Tibial nerve (tissue), 4 donors: ENCODE results near the gene CCDC27. TPM values are rescaled to one million over a fixed set of nuclear protein-coding genes. Genes with fewer than 3 reads are reported as not detected.
"Not testable (repeated sequence)": the region's sequence is repeated elsewhere in the genome, so short reads cannot be mapped to it uniquely, and the experiment has no call there.

Experiments
- DNase-seq, 2 donors: peaks; one replicate each; pipeline ENCODE4 v3.0.0-alpha.2; 2019; ENCODE audit warnings: low spot score in 2 of 2
- H3K27ac ChIP-seq, 4 donors: fragments of 200-600 bp; sonication (generic) in 3 of 4; one replicate each; pipeline ENCODE4 v1.5.1; 2017 to 2019; ENCODE audit warnings: mild to moderate bottlenecking in 1 of 4
- H3K27me3 ChIP-seq, 2 donors: fragments of 200-600 bp; sonication (generic) in 1 of 2; one replicate each; pipeline versions ENCODE4 v1.5.1 to v1.6.0; 2017 to 2019
- H3K36me3 ChIP-seq, 3 donors: fragments of 200-600 bp; sonication (generic); one replicate each; pipeline ENCODE4 v1.5.1; 2018 to 2019
- H3K4me1 ChIP-seq, 4 donors: fragments of 200-600 bp; sonication (generic) in 3 of 4; one replicate each; pipeline ENCODE4 v1.5.1; 2017 to 2019
- H3K4me3 ChIP-seq, 4 donors: fragments of 200-600 bp; sonication (generic) in 3 of 4; one replicate each; pipeline ENCODE4 v1.5.1; 2017 to 2019; ENCODE audit warnings: mild to moderate bottlenecking in 1 of 4, moderate library complexity in 1 of 4
- H3K9me3 ChIP-seq, 4 donors: fragments of 200-600 bp; sonication (generic) in 3 of 4; one replicate each; pipeline ENCODE4 v1.5.1; 2017 to 2019
- CTCF ChIP-seq, 5 experiments: fragments of 200-600 bp in 3 of 5; fragments of 450-650 bp in 2 of 5; sonication (generic) in 3 of 5; IDR thresholded peaks; one replicate each; pipeline ENCODE4 v1.5.1; 2016 to 2019; ENCODE audit warnings: antibody characterized with exemption in 5 of 5, mild to moderate bottlenecking in 3 of 5, moderate library complexity in 2 of 5
- EP300 ChIP-seq, 2 donors: sonication (generic); formaldehyde crosslinking; IDR thresholded peaks; one replicate each; pipeline ENCODE4 v1.6.1; 2017; ENCODE audit warnings: antibody characterized with exemption in 2 of 2, mild to moderate bottlenecking in 1 of 2
- POLR2A ChIP-seq, 2 donors: fragments of 450-650 bp; IDR thresholded peaks; one replicate each; pipeline ENCODE4 v1.6.1; 2017; ENCODE audit warnings: antibody characterized with exemption in 2 of 2, mild to moderate bottlenecking in 2 of 2, moderate library complexity in 2 of 2
- WGBS, 2 donors: methylation state at CpG; one replicate each; pipeline ENCODE4 v1.1.5; 2018; 5-methylcytosine and 5-hydroxymethylcytosine counted together
- total RNA-seq, 4 donors: library from RNA; depleted of rRNA; stranded (reverse); fragments of >200 nt; gene quantifications; one replicate each; pipeline ENCODE4 v1.1.0, GENCODE V29; 2016

CCDC27 gene
- total RNA-seq, 4 donors from 2014 or later = not detected

DNA sequence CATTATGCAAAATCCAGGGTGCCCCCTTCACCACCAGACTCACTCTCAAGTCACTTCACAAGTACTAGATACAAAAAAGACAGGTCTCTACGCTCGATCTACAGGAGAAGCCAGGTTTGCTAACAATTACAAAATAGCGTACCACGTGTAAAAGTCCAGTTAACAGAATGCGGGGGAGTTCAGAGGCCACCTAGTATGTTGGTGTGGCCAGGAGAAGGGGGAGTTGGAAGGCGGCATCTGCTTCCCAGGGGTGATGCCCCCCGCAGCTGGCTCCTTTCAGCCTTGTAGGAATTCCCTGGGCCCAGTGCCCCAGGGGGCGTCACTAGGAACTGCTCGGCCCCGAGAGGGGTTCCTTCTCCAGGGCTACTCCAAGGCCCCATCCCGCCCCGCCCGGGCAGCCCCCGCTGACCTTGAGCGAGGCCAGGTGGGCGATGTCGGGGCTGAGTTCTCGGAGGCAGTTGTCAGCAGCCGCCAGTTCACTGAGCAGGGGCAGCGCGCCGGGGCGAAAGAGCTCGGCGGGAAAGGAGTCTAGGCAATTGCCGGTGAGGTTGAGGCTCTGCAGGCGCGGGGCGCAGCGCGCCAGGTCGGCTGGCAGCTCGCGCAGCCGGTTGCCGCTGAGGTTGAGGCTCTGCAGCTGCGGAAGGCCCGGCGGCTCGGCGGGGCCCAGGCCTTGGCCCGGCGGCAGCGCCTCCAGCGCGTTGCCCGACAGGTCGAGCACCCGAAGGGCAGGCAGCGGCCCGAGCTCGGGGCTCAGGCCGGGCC is 43.4 kb downstream of the CCDC27 start:
- no peak for TF ChIP-seq EP300 (IDR thresholded peaks at IDR 0.05)
- TF ChIP-seq POLR2A (IDR thresholded peaks at IDR 0.05) = no peak
- no peak for TF ChIP-seq CTCF (IDR thresholded peaks at IDR 0.05)
- Histone ChIP-seq H3K36me3 (peaks cover 0 to 2% (median 0%) of the 10 kb centered on the region in 3 donors), H3K27ac (peak overlapping the region in 2 of 4 donors; percentile 67 to 73), H3K27me3 (no peaks in the 10 kb centered on the region), H3K4me1 (peaks cover 5 to 52% (median 25%) of the 10 kb centered on the region in 4 donors), H3K4me3 (peak overlapping the region; percentile 70 to 92 (median 82)), H3K9me3 (no peaks in the 10 kb centered on the region)
- 13 to 15% methylated on average over 18 to 20 of the region's 53 CpGs for WGBS, 2 donors
- DNase-seq = no peak

GRCh38 chr1:3796215-3797061 is 44.2 kb downstream of the CCDC27 start, which contains the start of gene LRRC47:
Gene LRRC47, minus strand, starts transcription at chr1:3796498. Its CDS starts 22 bp downstream, at chr1:3796476.
- TF ChIP-seq EP300 (IDR thresholded peaks at IDR 0.05) = peak; percentile 81 to 89
- TF ChIP-seq CTCF (IDR thresholded peaks at IDR 0.05) = peak in 1 of 5 experiments; percentile 25
- TF ChIP-seq POLR2A (IDR thresholded peaks at IDR 0.05) = peak; percentile 23 to 54
- H3K9me3 ChIP-seq = no peaks in the 10 kb centered on the region
- peak within 1 kb of the TSS in 3 of 4 donors; percentile 36 to 73 (median 67) for H3K27ac ChIP-seq
- peaks cover 5 to 48% (median 25%) of the 10 kb centered on the region in 4 donors for H3K4me1 ChIP-seq
- no peaks in the 10 kb centered on the region for H3K36me3 ChIP-seq
- H3K27me3 ChIP-seq = peaks cover 0 to 4% of the 10 kb centered on the region in 2 donors
- peak within 1 kb of the TSS; percentile 70 to 92 (median 82) for H3K4me3 ChIP-seq
- DNase-seq = peak; percentile 85 to 87
- WGBS, 2 donors = 4 to 6% methylated on average over 26 to 54 of the region's 60 CpGs

DNA sequence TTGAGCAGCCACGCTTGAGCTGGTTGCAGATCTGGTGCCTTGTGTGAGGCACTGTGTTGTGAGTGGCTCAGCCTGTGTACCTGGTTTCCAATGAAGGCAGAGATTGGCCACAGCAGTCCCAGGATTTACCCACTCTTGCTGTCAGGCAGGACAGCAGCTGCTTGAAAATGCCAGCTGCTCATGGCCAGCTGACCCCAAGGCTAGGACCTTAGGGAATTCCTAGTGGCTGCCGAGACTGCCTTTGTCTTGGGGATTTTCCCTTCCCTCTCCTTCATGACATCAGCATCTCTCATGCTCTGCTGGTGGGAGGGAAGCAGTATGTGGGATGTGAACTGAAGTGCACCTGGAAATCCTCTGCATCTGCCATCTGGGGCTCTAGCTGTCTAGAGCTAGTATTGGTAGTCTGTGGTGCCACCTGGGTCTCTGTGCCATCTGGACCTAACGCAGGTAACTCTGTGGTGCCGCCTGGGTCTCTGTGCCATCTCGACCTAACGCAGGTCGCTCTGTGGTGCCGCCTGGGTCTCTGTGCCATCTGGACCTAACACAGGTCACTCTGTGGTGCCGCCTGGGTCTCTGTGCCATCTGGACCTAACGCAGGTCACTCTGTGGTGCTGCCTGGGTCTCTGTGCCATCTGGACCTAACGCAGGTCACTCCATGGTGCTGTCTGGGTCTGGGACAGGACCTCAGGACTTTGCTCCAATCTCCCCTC is 47.9 kb downstream of the CCDC27 start:
- H3K4me1 ChIP-seq = peaks cover 2 to 20% (median 14%) of the 10 kb centered on the region in 4 donors
- H3K27me3 ChIP-seq = peaks cover 0 to 8% of the 10 kb centered on the region in 2 donors
- 73 to 78% methylated on average over 6 to 11 of the region's 11 CpGs for WGBS, 2 donors
- no peaks in the 10 kb centered on the region for H3K36me3 ChIP-seq
- no peak for DNase-seq
- no peak overlapping the region for H3K27ac ChIP-seq
- no peak for TF ChIP-seq POLR2A (IDR thresholded peaks at IDR 0.05)
- no peak for TF ChIP-seq EP300 (IDR thresholded peaks at IDR 0.05)
- TF ChIP-seq CTCF (IDR thresholded peaks at IDR 0.05) = no peak
- H3K9me3 ChIP-seq = no peaks in the 10 kb centered on the region
- H3K4me3 ChIP-seq = no peak overlapping the region

GRCh38 chr1:3800795-3801194 is 48.5 kb downstream of the CCDC27 start:
- not testable (repeated sequence) for H3K27me3 ChIP-seq, H3K36me3 ChIP-seq, H3K4me3 ChIP-seq, H3K27ac ChIP-seq, DNase-seq, H3K9me3 ChIP-seq
- 87 to 88% methylated on average over 3 of the region's 3 CpGs for WGBS, 2 donors
- H3K4me1 ChIP-seq = peaks cover 0 to 13% (median 8%) of the 10 kb centered on the region in 4 donors

DNA sequence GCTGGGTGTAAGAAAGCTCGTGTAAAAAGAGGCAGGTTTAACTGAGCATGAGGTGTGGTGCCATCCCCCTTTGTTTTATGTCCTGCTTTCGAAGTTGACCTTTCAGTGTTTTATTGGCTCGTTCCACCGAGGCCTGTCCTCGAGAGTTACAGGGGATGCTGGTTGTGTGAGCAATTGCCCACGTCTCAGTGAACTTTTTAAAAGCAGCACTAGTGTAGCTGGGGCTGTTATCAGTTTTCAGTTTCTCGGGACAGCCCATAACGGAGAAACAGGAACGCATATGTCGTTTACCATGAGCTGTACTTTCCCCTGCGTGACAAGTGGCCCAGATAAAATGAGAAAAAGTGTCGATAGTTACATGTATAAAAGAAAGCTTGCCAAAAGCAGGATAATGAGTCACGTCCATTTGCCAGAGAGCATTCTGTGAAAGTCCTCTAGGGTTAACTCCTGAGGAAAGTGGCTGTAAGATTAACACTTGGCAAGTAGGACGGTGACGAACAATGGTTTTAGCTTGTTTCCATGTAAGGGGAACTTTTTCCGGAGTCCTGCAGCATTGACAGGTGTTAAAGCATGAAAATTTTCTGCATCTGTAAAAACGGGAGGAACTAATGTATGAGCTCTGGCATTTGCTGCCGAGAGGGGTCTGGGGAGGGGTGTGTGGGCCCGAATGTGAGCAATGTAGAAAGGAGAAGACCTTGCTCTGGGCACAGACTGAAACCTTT is 51.8 kb downstream of the CCDC27 start:
- Histone ChIP-seq H3K27me3 (peaks cover 0 to 9% of the 10 kb centered on the region in 2 donors), H3K4me1 (peaks cover 0 to 9% (median 2%) of the 10 kb centered on the region in 4 donors), H3K9me3 (no peaks in the 10 kb centered on the region), H3K4me3 (no peak overlapping the region), H3K27ac (peak overlapping the region; percentile 29 to 75 (median 58)), H3K36me3 (no peaks in the 10 kb centered on the region)
- 38 to 40% methylated on average over 19 of the region's 19 CpGs for WGBS, 2 donors
- TF ChIP-seq POLR2A (IDR thresholded peaks at IDR 0.05) = no peak
- no peak for TF ChIP-seq EP300 (IDR thresholded peaks at IDR 0.05)
- no peak for TF ChIP-seq CTCF (IDR thresholded peaks at IDR 0.05)
- no peak for DNase-seq

DNA sequence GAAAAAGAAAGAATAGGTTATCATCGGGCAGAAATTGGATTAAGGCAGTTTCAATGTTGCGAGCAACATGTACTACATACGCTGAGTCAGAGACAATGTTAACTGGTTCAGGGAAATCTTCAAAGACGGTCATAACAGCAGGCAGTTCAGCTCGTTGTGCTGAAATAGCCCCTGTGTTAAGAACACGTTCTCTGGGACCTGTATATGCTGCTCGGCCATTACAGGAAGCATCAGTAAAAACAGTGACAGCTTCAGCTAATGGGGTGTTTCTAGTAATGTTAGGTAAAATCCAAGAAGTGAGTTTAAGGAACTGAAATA is 52.3 kb downstream of the CCDC27 start:
- DNase-seq, H3K27me3 ChIP-seq, H3K9me3 ChIP-seq, H3K4me1 ChIP-seq, H3K36me3 ChIP-seq, H3K4me3 ChIP-seq: not testable (repeated sequence)
- WGBS, 2 donors = 31 to 36% methylated on average over 7 of the region's 7 CpGs
- peak overlapping the region in 3 of 4 donors; percentile 29 to 75 (median 74) for H3K27ac ChIP-seq
